Measurements from ENCODE around the gene PCDH19. TPM values are rescaled to one million over a fixed set of nuclear protein-coding genes. Genes with fewer than 3 reads are reported as not detected.

Gene PCDH19
- total and polyA plus RNA-seq, 2 donors (not counting 1 experiment from before 2014, with no cell fraction given), result under 0.01 to 0.05 TPM

DNA sequence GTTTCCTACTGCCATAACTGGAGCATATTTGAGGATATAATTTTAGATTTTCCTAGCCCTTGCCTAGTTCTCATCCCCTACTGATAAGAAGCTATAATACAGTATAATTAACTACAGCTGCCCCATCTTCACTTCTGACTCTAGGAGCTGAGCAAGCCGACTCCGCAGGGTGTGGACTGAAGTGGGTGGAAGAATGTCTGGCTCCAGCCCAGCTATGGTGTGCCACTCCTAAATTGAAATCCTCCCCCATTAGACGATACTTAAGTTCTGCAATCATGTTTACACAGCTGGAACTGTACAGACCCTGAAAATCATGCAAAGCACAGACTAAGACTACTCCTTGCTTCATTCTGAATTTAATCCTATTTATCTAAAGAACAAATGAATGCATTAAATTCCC lies 93.1 kb downstream of the PCDH19 start:
- H3K9me3 ChIP-seq (ENCODE audit: control insufficient read depth, insufficient read depth, low read depth, low read length), result no peaks in the 10 kb centered on the region
- no peaks in the 10 kb centered on the region for H3K4me1 ChIP-seq (ENCODE audit: control insufficient read depth, extremely low read depth, insufficient read depth, low read length)
- H3K36me3 ChIP-seq (ENCODE audit: control insufficient read depth, insufficient read depth, low read length), result no peaks in the 10 kb centered on the region
- H3K4me2 ChIP-seq (ENCODE audit: extremely low read depth, insufficient read depth, low read length), result no peak overlapping the region
- H4K20me1 ChIP-seq (ENCODE audit: control insufficient read depth, extremely low read depth, insufficient read depth, low read length), result no peaks in the 10 kb centered on the region
- no peak overlapping the region for H3K9ac ChIP-seq (ENCODE audit: insufficient read depth, low read length)
- no peak overlapping the region for H3K27ac ChIP-seq (ENCODE audit: insufficient read depth, low read length)
- no peaks in the 10 kb centered on the region for H3K79me2 ChIP-seq (ENCODE audit: control insufficient read depth, insufficient read depth, low read length)
- DNase-seq (ENCODE audit: low read depth in 2 of 2), result peak in 1 of 2 donors; percentile 21
- no peak for TF ChIP-seq EZH2 (IDR thresholded peaks at IDR 0.05; ENCODE audit: low read length, missing control alignments)
- TF ChIP-seq, protein P1, sequence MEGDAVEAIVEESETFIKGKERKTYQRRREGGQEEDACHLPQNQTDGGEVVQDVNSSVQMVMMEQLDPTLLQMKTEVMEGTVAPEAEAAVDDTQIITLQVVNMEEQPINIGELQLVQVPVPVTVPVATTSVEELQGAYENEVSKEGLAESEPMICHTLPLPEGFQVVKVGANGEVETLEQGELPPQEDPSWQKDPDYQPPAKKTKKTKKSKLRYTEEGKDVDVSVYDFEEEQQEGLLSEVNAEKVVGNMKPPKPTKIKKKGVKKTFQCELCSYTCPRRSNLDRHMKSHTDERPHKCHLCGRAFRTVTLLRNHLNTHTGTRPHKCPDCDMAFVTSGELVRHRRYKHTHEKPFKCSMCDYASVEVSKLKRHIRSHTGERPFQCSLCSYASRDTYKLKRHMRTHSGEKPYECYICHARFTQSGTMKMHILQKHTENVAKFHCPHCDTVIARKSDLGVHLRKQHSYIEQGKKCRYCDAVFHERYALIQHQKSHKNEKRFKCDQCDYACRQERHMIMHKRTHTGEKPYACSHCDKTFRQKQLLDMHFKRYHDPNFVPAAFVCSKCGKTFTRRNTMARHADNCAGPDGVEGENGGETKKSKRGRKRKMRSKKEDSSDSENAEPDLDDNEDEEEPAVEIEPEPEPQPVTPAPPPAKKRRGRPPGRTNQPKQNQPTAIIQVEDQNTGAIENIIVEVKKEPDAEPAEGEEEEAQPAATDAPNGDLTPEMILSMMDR (conservative IDR thresholded peaks at IDR 0.05 in 1 of 2, IDR thresholded peaks at IDR 0.05 in 1 of 2; ENCODE audit: low read depth in 1 of 2, low read length in 2 of 2), result no peak
- no peak overlapping the region for H2AFZ ChIP-seq (ENCODE audit: low read length)
- H3K27me3 ChIP-seq (ENCODE audit: control insufficient read depth, insufficient read depth, low read length), result no peaks in the 10 kb centered on the region
- H3K4me3 ChIP-seq (replicated peaks in 1 of 4; ENCODE audit: control extremely low read depth in 1 of 4, insufficient read depth in 1 of 4, low read depth in 3 of 4, low read length in 4 of 4), result no peak overlapping the region

DNA sequence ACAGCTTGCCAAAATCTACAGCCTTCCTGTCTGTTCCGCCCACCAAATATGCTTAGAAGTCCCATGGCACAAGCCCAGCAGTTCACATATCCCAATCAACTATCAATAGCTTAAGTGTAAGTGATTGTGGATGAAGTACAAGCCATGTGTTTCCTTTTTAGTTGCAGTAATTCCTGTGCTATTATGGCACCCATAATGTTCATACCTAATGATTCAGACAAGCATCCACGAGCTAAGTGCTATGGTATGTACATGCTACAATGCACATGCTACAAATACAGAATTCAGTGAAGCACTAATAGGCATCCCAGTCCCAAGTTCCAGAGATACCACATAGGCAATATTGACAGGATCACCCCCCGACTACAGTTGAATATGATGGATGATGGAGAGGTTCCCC lies 94.5 kb downstream of the PCDH19 start:
- H2AFZ ChIP-seq (ENCODE audit: low read length), result no peak overlapping the region
- no peaks in the 10 kb centered on the region for H3K36me3 ChIP-seq (ENCODE audit: control insufficient read depth, insufficient read depth, low read length)
- H4K20me1 ChIP-seq (ENCODE audit: control insufficient read depth, extremely low read depth, insufficient read depth, low read length), result no peaks in the 10 kb centered on the region
- TF ChIP-seq, protein P1 (conservative IDR thresholded peaks at IDR 0.05 in 1 of 2, IDR thresholded peaks at IDR 0.05 in 1 of 2; ENCODE audit: low read depth in 1 of 2, low read length in 2 of 2), result no peak
- H3K27ac ChIP-seq (ENCODE audit: insufficient read depth, low read length), result no peak overlapping the region
- H3K9ac ChIP-seq (ENCODE audit: insufficient read depth, low read length), result no peak overlapping the region
- H3K4me2 ChIP-seq (ENCODE audit: extremely low read depth, insufficient read depth, low read length), result no peak overlapping the region
- H3K79me2 ChIP-seq (ENCODE audit: control insufficient read depth, insufficient read depth, low read length), result no peaks in the 10 kb centered on the region
- no peaks in the 10 kb centered on the region for H3K4me1 ChIP-seq (ENCODE audit: control insufficient read depth, extremely low read depth, insufficient read depth, low read length)
- no peak for DNase-seq (ENCODE audit: low read depth in 2 of 2)
- H3K27me3 ChIP-seq (ENCODE audit: control insufficient read depth, insufficient read depth, low read length), result no peaks in the 10 kb centered on the region
- H3K4me3 ChIP-seq (replicated peaks in 1 of 4; ENCODE audit: control extremely low read depth in 1 of 4, insufficient read depth in 1 of 4, low read depth in 3 of 4, low read length in 4 of 4), result no peak overlapping the region
- no peaks in the 10 kb centered on the region for H3K9me3 ChIP-seq (ENCODE audit: control insufficient read depth, insufficient read depth, low read depth, low read length)

GRCh38 chrX:100299559-100299958 lies 110.5 kb downstream of the PCDH19 start:
- H3K9me3 ChIP-seq (ENCODE audit: control insufficient read depth, insufficient read depth, low read depth, low read length), result no peaks in the 10 kb centered on the region
- DNase-seq (ENCODE audit: low read depth in 2 of 2), result no peak
- TF ChIP-seq, protein P1 (conservative IDR thresholded peaks at IDR 0.05 in 1 of 2, IDR thresholded peaks at IDR 0.05 in 1 of 2; ENCODE audit: low read depth in 1 of 2, low read length in 2 of 2), result no peak
- no peak for TF ChIP-seq EZH2 (IDR thresholded peaks at IDR 0.05; ENCODE audit: low read length, missing control alignments)
- no peaks in the 10 kb centered on the region for H3K27me3 ChIP-seq (ENCODE audit: control insufficient read depth, insufficient read depth, low read length)
- H2AFZ ChIP-seq (ENCODE audit: low read length), result no peak overlapping the region
- no peaks in the 10 kb centered on the region for H3K36me3 ChIP-seq (ENCODE audit: control insufficient read depth, insufficient read depth, low read length)
- no peak overlapping the region for H3K4me2 ChIP-seq (ENCODE audit: extremely low read depth, insufficient read depth, low read length)
- H4K20me1 ChIP-seq (ENCODE audit: control insufficient read depth, extremely low read depth, insufficient read depth, low read length), result no peaks in the 10 kb centered on the region
- H3K4me3 ChIP-seq (replicated peaks in 1 of 4; ENCODE audit: control extremely low read depth in 1 of 4, insufficient read depth in 1 of 4, low read depth in 3 of 4, low read length in 4 of 4), result no peak overlapping the region
- H3K4me1 ChIP-seq (ENCODE audit: control insufficient read depth, extremely low read depth, insufficient read depth, low read length), result no peaks in the 10 kb centered on the region
- no peak overlapping the region for H3K27ac ChIP-seq (ENCODE audit: insufficient read depth, low read length)
- no peaks in the 10 kb centered on the region for H3K79me2 ChIP-seq (ENCODE audit: control insufficient read depth, insufficient read depth, low read length)
- no peak overlapping the region for H3K9ac ChIP-seq (ENCODE audit: insufficient read depth, low read length)
